Pons (tissue), 1 donor: Measurements from ENCODE around the gene SUV39H2.
"Not testable (repeated sequence)": the region's sequence is repeated elsewhere in the genome, so short reads cannot be mapped to it uniquely, and the experiment has no call there.

Experiments
- DNase-seq: peaks from one replicate; pipeline ENCODE4 v3.0.0-alpha.2; 2016; ENCODE audit warnings: low spot score

SUV39H2 gene

DNA sequence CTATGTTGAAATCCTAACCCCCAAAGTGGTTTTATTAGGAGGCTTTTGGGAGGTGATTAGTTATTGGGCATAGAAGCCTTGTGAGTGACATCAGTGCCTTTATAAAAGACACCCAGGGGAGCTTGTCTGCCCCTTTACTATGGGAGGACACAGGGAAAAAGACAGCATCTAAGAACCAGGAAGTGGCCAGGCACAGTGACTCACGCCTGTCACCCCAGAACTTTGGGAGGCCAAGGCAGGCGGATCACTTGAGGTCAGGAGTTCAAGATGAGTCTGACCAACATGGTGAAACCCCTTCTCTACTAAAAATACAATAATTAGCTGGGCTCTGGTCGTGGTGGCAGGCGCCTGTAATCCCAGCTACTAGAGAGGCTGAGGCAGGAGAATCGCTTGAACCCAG, 60.3 kb downstream of the SUV39H2 start:
- DNase-seq = not testable (repeated sequence)

GRCh38 chr10:14942147-14942949, 63.7 kb downstream of the SUV39H2 start:
- not testable (repeated sequence) for DNase-seq

- not testable (repeated sequence) for DNase-seq
Observed at GRCh38 chr10:14942950-14943338, 64.3 kb downstream of the SUV39H2 start.

- no peak for DNase-seq
Observed at GRCh38 chr10:14945108-14945507, 66.4 kb downstream of the SUV39H2 start.

DNA sequence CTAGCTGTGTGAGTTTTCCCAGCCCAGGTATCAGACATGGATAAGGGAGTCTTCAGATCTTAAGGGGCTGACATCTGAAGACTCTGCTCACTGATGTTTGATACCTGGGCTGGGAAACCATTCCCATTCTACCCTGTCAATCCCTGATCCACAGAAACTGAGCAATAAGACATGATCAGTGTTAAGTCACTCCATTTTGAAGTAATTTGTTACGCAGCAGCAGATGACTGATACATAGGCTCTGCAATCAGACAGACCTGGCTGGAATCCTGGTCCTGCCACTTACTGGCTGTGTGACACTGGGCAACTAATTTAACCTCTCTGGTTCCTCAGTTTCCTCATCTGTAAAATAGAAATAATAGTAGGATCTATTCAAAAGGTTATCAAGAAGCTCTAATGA, 68.6 kb downstream of the SUV39H2 start:
- DNase-seq = no peak

GRCh38 chr10:14949291-14949690, 70.6 kb downstream of the SUV39H2 start:
- no peak for DNase-seq

- no peak for DNase-seq
Observed at GRCh38 chr10:14952851-14953423, 74.3 kb downstream of the SUV39H2 start.

GRCh38 chr10:14953424-14954000, 74.8 kb downstream of the SUV39H2 start:
- DNase-seq = peak; percentile 28
